H1 (cell line): ENCODE data around the gene SMG1. TPM values are rescaled to one million over a fixed set of nuclear protein-coding genes. Genes with fewer than 3 reads are reported as not detected.

Experiments used
- CTCF ChIA-PET: fragments of 300-600 bp; sonication (Branson Sonifier 250); formaldehyde crosslinking; loops from one replicate; lab custom pipeline; 2021; ENCODE audit not compliant: partially characterized antibody; lab: Charles Lee
- POLR2A ChIA-PET: fragments of 300-600 bp; sonication (Branson Sonifier 250); formaldehyde crosslinking; loops from one replicate; lab custom pipeline; 2021; ENCODE audit warnings: inconsistent platforms; ENCODE audit not compliant: partially characterized antibody; lab: Charles Lee
- DNase-seq, 2 experiments: peaks; one replicate each; pipeline versions ENCODE4 v3.0.0 to v3.0.0-alpha.2; 2010 to 2022; ENCODE audit warnings: low spot score in 2 of 2, low read depth in 1 of 2, mixed read lengths in 1 of 2
- FAIRE-seq: peaks from 2 replicates; lab custom pipeline; 2011; peaks lifted over from hg19 to GRCh38; lab: Jason Lieb, UNC
- H2AFZ ChIP-seq: 2 replicates; pipeline ENCODE4 v1.8.1; 2012; ENCODE audit warnings: low read length, inconsistent platforms
- H2AK5ac ChIP-seq: 2 replicates; pipeline ENCODE4 v1.6.1; 2013; ENCODE audit warnings: low read depth, low read length
- H2BK120ac ChIP-seq: replicated peaks from 2 replicates; pipeline ENCODE3; 2013; ENCODE audit warnings: low read depth, low read length, inconsistent platforms
- H2BK12ac ChIP-seq: 2 replicates; pipeline ENCODE4 v1.6.1; 2013; ENCODE audit warnings: low read depth, low read length
- H2BK15ac ChIP-seq: 2 replicates; pipeline ENCODE4 v1.6.1; 2013; ENCODE audit warnings: low read length
- H2BK20ac ChIP-seq: 2 replicates; pipeline ENCODE4 v1.6.1; 2013; ENCODE audit warnings: low read length
- H2BK5ac ChIP-seq: 2 replicates; pipeline ENCODE4 v1.6.1; 2013; ENCODE audit warnings: low read depth, low read length
- H3K14ac ChIP-seq: 2 replicates; pipeline ENCODE4 v1.6.1; 2013; ENCODE audit warnings: inconsistent platforms; ENCODE audit not compliant: insufficient read length
- H3K18ac ChIP-seq: 2 replicates; pipeline ENCODE4 v1.6.1; 2013; ENCODE audit warnings: low read length; ENCODE audit errors: extremely low read depth
- H3K23ac ChIP-seq: 2 replicates; pipeline ENCODE4 v1.6.1; 2013; ENCODE audit warnings: inconsistent platforms; ENCODE audit not compliant: insufficient read length
- H3K23me2 ChIP-seq: 2 replicates; pipeline ENCODE4 v1.6.1; 2013; ENCODE audit warnings: low read depth, low read length
- H3K27ac ChIP-seq: 2 replicates; pipeline ENCODE4 v1.6.1; 2011; ENCODE audit warnings: low read depth, low read length, inconsistent platforms
- H3K27me3 ChIP-seq, 4 experiments: replicated peaks in 1 of 4; 1 replicate in 1 of 4; 2 replicates in 3 of 4; pipeline versions ENCODE4 v1.6.1 to v1.8.1; 2011 to 2013; ENCODE audit warnings: low read length in 3 of 4, mild to moderate bottlenecking in 3 of 4, inconsistent platforms in 2 of 4, mixed read lengths in 2 of 4, moderate library complexity in 1 of 4; ENCODE audit not compliant: control insufficient read depth in 3 of 4, insufficient read depth in 3 of 4; ENCODE audit errors: extremely low read depth in 1 of 4
- H3K36me3 ChIP-seq, 4 experiments: 2 replicates each; pipeline versions ENCODE4 v1.6.1 to v1.8.1; 2011 to 2013; ENCODE audit warnings: mild to moderate bottlenecking in 4 of 4, low read length in 3 of 4, moderate library complexity in 2 of 4, control low read depth in 1 of 4, inconsistent platforms in 1 of 4; ENCODE audit not compliant: insufficient read depth in 4 of 4, control insufficient read depth in 2 of 4
- H3K4ac ChIP-seq: replicated peaks from 2 replicates; pipeline ENCODE3; 2013; ENCODE audit warnings: low read length, low read depth, mixed read lengths, inconsistent platforms; ENCODE audit not compliant: insufficient read length
- H3K4me1 ChIP-seq, 4 experiments: replicated peaks in 1 of 4; 1 replicate in 1 of 4; 2 replicates in 3 of 4; pipeline versions ENCODE4 v1.6.1 to v1.8.1; 2011 to 2013; ENCODE audit warnings: low read length in 3 of 4, inconsistent platforms in 2 of 4, mixed read lengths in 1 of 4; ENCODE audit not compliant: insufficient read depth in 4 of 4, control insufficient read depth in 3 of 4
- H3K4me2 ChIP-seq, 2 experiments: 2 replicates each; pipeline versions ENCODE4 v1.6.1 to v1.8.1; 2011 to 2013; ENCODE audit warnings: low read depth in 2 of 2, low read length in 2 of 2, control low read depth in 1 of 2, inconsistent platforms in 1 of 2, mild to moderate bottlenecking in 1 of 2; ENCODE audit not compliant: insufficient read depth in 1 of 2
- H3K4me3 ChIP-seq, 4 experiments: fragments of 200-600, 300-600 bp in 1 of 4; sonication (generic), shearing (Covaris generic), sonication (Bioruptor Twin) in 1 of 4; 2 replicates each; pipeline versions ENCODE4 v1.5.1 to v1.8.1; 2011 to 2016; ENCODE audit warnings: low read length in 4 of 4, low read depth in 3 of 4, control low read depth in 2 of 4, inconsistent platforms in 2 of 4, mild to moderate bottlenecking in 2 of 4, mixed read lengths in 1 of 4, moderate library complexity in 1 of 4; ENCODE audit not compliant: insufficient read depth in 2 of 4; ENCODE audit errors: extremely low read depth in 1 of 4
- H3K56ac ChIP-seq: replicated peaks from 2 replicates; pipeline ENCODE3; 2013; ENCODE audit warnings: low read depth, mild to moderate bottlenecking, mixed read lengths, low read length, inconsistent platforms; ENCODE audit not compliant: insufficient read length
- H3K79me1 ChIP-seq: 2 replicates; pipeline ENCODE4 v1.6.1; 2013; ENCODE audit warnings: low read depth, low read length, control low read depth
- H3K79me2 ChIP-seq, 2 experiments: 2 replicates each; pipeline versions ENCODE4 v1.6.1 to v1.8.1; 2012 to 2013; ENCODE audit warnings: low read length in 2 of 2, mild to moderate bottlenecking in 2 of 2, inconsistent platforms in 1 of 2; ENCODE audit not compliant: insufficient read depth in 2 of 2, control insufficient read depth in 1 of 2
- H3K9ac ChIP-seq, 4 experiments: replicated peaks in 1 of 4; 1 replicate in 1 of 4; 2 replicates in 3 of 4; pipeline versions ENCODE4 v1.6.1 to v1.8.1; 2011 to 2013; ENCODE audit warnings: low read depth in 3 of 4, low read length in 3 of 4, control low read depth in 2 of 4, mild to moderate bottlenecking in 2 of 4, moderate library complexity in 2 of 4, inconsistent platforms in 1 of 4; ENCODE audit errors: extremely low read depth in 1 of 4
- H3K9me3 ChIP-seq, 2 experiments: 2 replicates each; pipeline versions ENCODE4 v1.6.1 to v1.8.1; 2012 to 2013; ENCODE audit warnings: mild to moderate bottlenecking in 2 of 2, moderate library complexity in 2 of 2, control low read depth in 1 of 2, inconsistent platforms in 1 of 2, low read depth in 1 of 2, low read length in 1 of 2, mixed read lengths in 1 of 2; ENCODE audit not compliant: insufficient read depth in 2 of 2
- H4K20me1 ChIP-seq, 2 experiments: replicated peaks in 1 of 2; 2 replicates each; pipeline versions ENCODE3 to v1.8.1; 2011 to 2013; ENCODE audit warnings: inconsistent platforms in 2 of 2, low read length in 2 of 2, mild to moderate bottlenecking in 1 of 2; ENCODE audit not compliant: insufficient read depth in 2 of 2, control insufficient read depth in 1 of 2
- H4K5ac ChIP-seq: 2 replicates; pipeline ENCODE4 v1.6.1; 2013; ENCODE audit warnings: low read length, low read depth, mixed read lengths, inconsistent platforms; ENCODE audit not compliant: insufficient read length
- H4K8ac ChIP-seq: 2 replicates; pipeline ENCODE4 v1.8.0; 2013; ENCODE audit warnings: mild to moderate bottlenecking, moderate library complexity, low read length, inconsistent platforms; ENCODE audit not compliant: insufficient read depth; ENCODE audit errors: extremely low read depth
- H4K91ac ChIP-seq: replicated peaks from 2 replicates; pipeline ENCODE3; 2013; ENCODE audit warnings: low read length, mixed read lengths, inconsistent platforms; ENCODE audit not compliant: insufficient read length
- CBX8 ChIP-seq: fragments of 300-800, 300-1000 bp; sonication (generic); IDR thresholded peaks from 2 replicates; pipeline ENCODE4 v1.7.1; 2016; ENCODE audit warnings: low read depth, low read length, borderline replicate concordance
- CHD2 ChIP-seq: IDR thresholded peaks from 2 replicates; pipeline ENCODE4 v1.6.1; 2012; ENCODE audit warnings: low read length, improper control_type of control experiment
- CREB1 ChIP-seq: IDR thresholded peaks from 2 replicates; pipeline ENCODE4 v1.6.1; 2012; ENCODE audit warnings: inconsistent platforms
- HDAC2 ChIP-seq, 2 experiments: fragments of 300-600 bp in 1 of 2; sonication (generic) in 1 of 2; IDR thresholded peaks; 2 replicates each; pipeline ENCODE4 v1.6.1; 2011 to 2012; ENCODE audit warnings: low read depth in 2 of 2, low read length in 2 of 2, mild to moderate bottlenecking in 2 of 2, moderate library complexity in 2 of 2, borderline replicate concordance in 1 of 2, inconsistent platforms in 1 of 2
- NANOG ChIP-seq: IDR thresholded peaks from 2 replicates; pipeline ENCODE4 v1.6.1; 2011; ENCODE audit warnings: low read length, low read depth, mild to moderate bottlenecking, inconsistent platforms; ENCODE audit not compliant: insufficient read depth, poor library complexity, severe bottlenecking
- RBBP5 ChIP-seq: IDR thresholded peaks from 2 replicates; pipeline ENCODE4 v1.7.1; 2012; ENCODE audit warnings: low read depth, mild to moderate bottlenecking, inconsistent platforms, low read length, moderate library complexity, borderline replicate concordance
- SIX5 ChIP-seq: IDR thresholded peaks from 2 replicates; pipeline ENCODE4 v1.6.1; 2011; ENCODE audit warnings: mild to moderate bottlenecking, low read depth, low read length
- SRF ChIP-seq: IDR thresholded peaks from 2 replicates; pipeline ENCODE4 v1.6.1; 2011; ENCODE audit warnings: mild to moderate bottlenecking, low read depth, low read length, moderate library complexity
- TCF12 ChIP-seq: IDR thresholded peaks from 2 replicates; pipeline ENCODE4 v1.6.1; 2011; ENCODE audit warnings: low read depth, mild to moderate bottlenecking, low read length
- TEAD4 ChIP-seq: IDR thresholded peaks from 2 replicates; pipeline ENCODE4 v1.6.1; 2012; ENCODE audit warnings: low read depth, low read length, inconsistent platforms, mixed read lengths
- ZNF274 ChIP-seq: IDR thresholded peaks from 2 replicates; pipeline ENCODE4 v1.7.0; 2012; ENCODE audit warnings: low read length, borderline replicate concordance; ENCODE audit errors: extremely low read depth
- polyA plus RNA-seq, 7 experiments: library from polyadenylated mRNA; depleted of rRNA in 3 of 7; stranded (reverse) in 5 of 7; unstranded in 2 of 7; fragments of >200 nt in 5 of 7; fragments of 200-250 nt in 2 of 7; gene quantifications; 1 replicate in 5 of 7; 2 replicates in 1 of 7; 4 replicates in 1 of 7; pipeline versions ENCODE4 v1.2.1 to v1.2.3, GENCODE V29; 2011 to 2013; ENCODE audit warnings: missing spikeins in 2 of 7, mixed read lengths in 2 of 7
- total RNA-seq: library from RNA; stranded (reverse); fragmentation: NEBNext Ultra II Directional; extraction: Animal tissue kit (Norgen Biotek cat#: 25700); gene quantifications from 2 replicates; pipeline ENCODE4 v1.2.1, GENCODE V29; 2021

SMG1 gene
- total and polyA plus RNA-seq, 2 of the 8 experiments (the other 6 are each of a cell fraction or from before 2014, with no cell fraction given) = 14.9 to 90.6 TPM

DNA sequence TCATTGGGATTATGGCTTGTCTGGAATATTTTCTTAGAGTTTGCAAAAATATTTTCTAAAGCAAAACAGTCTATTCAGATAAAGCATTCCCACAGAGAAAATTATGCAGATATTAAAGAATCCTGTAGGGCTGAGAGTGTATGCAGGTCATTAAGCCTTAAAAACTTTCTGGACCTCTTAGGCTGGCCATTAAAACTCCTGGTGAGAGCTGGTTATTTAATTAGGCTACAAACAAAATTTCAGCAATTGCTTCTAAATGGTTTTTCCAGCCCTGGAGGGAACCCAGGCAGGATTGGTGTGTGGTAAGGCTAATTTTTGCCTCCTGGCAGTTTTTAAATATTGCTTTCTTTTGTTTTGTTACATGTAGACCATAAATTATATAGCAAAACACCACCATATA is 27.3 kb upstream of the SMG1 start:
- H4K8ac ChIP-seq = no peak overlapping the region
- no peak overlapping the region for H2AFZ ChIP-seq
- no peak overlapping the region for H2AK5ac ChIP-seq
- no peak overlapping the region for H2BK20ac ChIP-seq
- no peak overlapping the region for H3K9ac ChIP-seq
- ChIA-PET CTCF (interaction anchor here (0.7 kb wide), 1 partner anchor 14 kb away, joined by 5 read pairs; no protein-coding TSS in a partner anchor), POLR2A (interaction anchor here (0.8 kb wide), 1 partner anchor 9 kb away, joined by 4 read pairs; no protein-coding TSS in a partner anchor)
- H3K4ac ChIP-seq = no peak overlapping the region
- H3K9me3 ChIP-seq = no peaks in the 10 kb centered on the region
- no peaks in the 10 kb centered on the region for H3K36me3 ChIP-seq
- H3K4me3 ChIP-seq = no peak overlapping the region
- no peaks in the 10 kb centered on the region; a peak in 1 of 7 replicates for H3K4me1 ChIP-seq
- no peaks in the 10 kb centered on the region for H3K27me3 ChIP-seq
- no peaks in the 10 kb centered on the region for H3K23me2 ChIP-seq
- H3K27ac ChIP-seq = no peak overlapping the region
- DNase-seq (no peak), FAIRE-seq (no peak)
- H2BK15ac ChIP-seq = no peak overlapping the region
- no peak overlapping the region for H3K14ac ChIP-seq
- no peaks in the 10 kb centered on the region for H3K79me1 ChIP-seq
- H3K23ac ChIP-seq = no peak overlapping the region
- H2BK5ac ChIP-seq = no peak overlapping the region
- H2BK12ac ChIP-seq = no peak overlapping the region
- no peak overlapping the region for H3K4me2 ChIP-seq
- H2BK120ac ChIP-seq = no peak overlapping the region
- H3K79me2 ChIP-seq = no peaks in the 10 kb centered on the region
- H4K5ac ChIP-seq = no peak overlapping the region
- no peaks in the 10 kb centered on the region for H4K20me1 ChIP-seq
- no peak overlapping the region for H3K18ac ChIP-seq
- no peak overlapping the region for H3K56ac ChIP-seq
- no peak overlapping the region for H4K91ac ChIP-seq
- TF ChIP-seq HDAC2 (IDR thresholded peaks at IDR 0.05; ENCODE audit: borderline replicate concordance in 1 of 2, low read depth in 2 of 2, low read length in 2 of 2) (no peak), CBX8 (no peak), CHD2 (no peak), ZNF274 (no peak), RBBP5 (no peak), NANOG (no peak), SRF (no peak), TEAD4 (no peak), TCF12 (no peak), CREB1 (no peak), SIX5 (no peak)
